ENCODE results near the gene SVOP.
"Not testable (repeated sequence)": the region's sequence is repeated elsewhere in the genome, so short reads cannot be mapped to it uniquely, and the experiment has no call there.

The SVOP gene

DNA sequence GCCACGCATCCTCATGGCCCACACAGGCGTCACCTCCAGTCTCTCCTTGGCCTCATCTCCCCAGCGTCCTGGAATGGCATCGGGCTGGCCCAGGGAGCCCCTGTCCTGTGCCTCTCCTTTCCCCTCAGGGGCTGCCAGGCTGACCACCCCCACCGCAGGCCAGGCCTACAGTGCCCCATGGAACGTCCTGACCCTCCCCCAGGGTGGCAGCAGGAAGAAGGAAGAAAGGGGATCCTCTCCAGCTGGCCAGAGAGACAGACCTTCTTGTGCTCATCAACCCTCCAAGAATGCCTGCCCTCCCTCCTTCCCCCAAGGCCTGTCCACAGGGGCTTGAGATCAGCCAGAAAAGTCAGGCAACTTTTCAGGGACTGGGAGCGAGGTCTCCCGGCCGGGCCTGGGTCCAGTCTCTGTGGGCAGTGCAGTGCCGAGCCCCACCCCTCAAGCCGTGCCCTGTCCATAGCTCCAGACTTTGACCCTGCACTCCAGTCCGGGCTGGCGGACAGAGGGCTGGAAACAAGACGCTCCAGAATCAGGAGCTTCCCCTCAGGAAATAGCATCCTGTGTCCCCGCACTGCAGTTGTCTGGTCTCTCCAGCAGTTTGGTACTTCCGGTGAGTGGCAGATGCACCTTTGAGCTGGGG, 141.1 kb downstream of the SVOP start, which contains the start of gene DAO:
Gene DAO (plus strand): TSS at position 478 of the 640 bp plus-strand sequence. CDS start 4,915 bp downstream, outside the sequence.
- DNase-seq, result no peak

DNA sequence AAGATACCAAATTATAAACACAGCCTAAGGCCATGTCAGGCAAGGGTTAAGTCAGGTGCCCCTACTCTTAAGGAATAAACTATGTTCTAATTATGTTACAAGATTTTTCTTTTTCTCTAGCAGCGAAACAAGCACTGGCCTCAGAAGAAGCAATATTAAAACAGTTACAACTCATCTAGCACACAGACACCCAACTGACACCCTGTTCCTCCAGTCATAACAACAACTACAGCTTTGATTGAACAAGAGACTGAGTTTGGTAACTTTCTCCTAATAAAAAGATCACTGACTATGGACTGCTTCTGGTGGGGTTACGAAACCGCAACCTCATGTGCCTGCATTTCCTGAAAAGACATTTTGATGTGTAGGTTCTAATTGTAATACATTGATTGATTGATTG, 144.3 kb downstream of the SVOP start:
- DNase-seq, result no peak

DNA sequence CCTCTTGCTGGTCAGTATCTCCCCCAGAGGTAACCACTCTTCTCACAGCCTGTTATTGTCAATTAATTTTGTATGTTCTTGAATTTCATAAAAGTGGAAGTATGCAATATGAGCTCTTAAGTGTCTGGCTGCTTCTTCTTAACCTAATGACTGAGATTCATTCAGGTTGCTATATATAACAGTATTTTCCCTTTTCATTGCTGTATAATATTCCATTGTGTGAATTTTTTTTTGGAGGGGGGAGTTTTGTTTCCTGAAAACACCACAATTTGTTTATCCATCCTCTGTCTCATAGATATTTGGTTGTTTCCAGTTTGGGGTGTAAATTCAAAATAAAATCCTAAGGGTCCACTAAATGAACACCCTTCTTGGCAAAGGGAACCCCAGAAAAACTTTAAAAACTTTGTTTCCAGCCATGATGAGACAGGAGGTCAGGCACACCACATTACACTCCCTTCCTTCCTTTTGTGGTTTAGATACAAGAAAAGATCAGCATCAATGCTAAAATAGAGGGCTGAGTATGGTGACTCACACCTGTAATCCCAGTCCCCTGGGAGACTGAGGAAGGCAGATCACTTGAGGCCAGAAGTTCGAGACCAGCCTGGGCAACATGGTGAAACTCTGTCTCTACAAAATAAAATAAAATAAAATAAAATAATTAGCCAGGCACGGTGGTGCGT, 145.0 kb downstream of the SVOP start:
- no peak for DNase-seq

DNA sequence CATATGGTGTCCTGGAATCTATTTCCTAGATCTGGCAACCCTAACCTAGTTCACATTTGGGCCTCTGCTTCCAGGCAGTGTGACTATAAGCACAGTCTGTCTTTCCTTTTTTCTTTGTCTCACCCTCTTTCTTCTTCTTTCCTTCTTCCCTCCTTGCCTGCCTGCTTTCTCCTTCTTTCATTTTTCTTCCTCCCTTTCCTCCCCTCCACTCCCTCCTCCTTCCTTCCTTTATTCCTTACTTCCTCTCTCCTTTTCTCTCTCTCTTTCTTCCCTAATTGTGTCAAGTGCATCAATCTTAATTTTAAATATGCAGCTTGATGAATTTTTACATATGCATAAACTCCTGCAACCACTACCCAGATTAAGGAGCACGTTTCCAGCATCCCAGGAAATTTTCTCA, 145.6 kb downstream of the SVOP start:
- DNase-seq, result no peak

DNA sequence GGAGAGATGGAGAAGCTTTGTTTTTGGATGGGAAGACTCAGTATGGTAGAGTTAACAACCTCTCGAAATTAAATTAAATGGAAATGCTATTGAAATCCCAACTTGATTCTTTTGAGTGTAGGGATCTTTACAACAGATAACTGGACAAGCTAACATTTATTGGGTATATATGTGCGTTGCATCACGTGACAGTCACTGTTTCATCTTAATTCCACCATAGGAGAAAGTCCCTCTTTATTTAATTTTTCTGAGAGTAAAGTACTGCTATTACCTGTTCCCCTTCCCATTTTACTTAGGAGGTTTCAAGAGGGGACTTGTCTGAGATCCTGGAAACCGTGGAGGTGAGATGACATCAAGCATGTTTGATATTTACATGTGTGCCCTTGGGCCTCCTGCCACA, 152.1 kb downstream of the SVOP start:
- no peak for DNase-seq

DNA sequence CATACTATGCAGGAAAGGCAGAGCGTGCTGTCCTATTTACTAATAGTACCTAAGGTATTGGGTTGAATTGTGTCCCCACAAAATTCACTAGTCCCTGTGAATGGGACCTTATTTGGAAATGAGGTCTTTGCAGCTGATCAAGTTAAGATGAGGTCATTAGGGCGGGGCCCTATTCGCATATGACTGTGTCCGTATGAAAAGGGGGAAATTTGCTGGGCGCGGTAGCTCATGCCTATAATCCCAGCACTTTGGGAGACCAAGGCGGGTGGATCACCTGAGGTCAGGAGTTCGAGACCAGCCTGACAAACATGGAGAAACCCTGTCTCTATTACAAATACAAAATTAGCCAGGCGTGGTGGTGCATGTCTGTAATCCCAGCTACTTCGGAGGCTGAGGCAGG, 154.8 kb downstream of the SVOP start:
- DNase-seq, result not testable (repeated sequence)

DNA sequence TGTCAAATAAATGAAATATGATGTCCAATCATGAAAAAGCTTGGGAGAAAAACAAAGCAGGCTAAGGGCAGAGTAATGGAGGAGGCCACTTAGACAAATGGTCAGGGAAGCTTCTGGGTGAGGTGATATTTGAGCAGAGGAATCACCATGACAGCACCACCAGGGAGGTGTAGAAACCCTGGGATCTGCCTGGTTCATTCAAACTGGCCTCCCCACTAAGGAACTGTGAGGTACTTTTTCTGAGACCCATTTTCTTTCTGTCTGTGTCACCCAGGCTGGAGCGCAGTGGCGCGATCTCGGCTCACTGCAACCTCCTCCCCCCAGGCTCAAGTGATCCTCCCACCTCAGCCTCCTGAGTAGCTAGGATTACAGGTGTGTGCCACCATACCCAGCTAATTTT, 155.7 kb downstream of the SVOP start:
- no peak for DNase-seq

DNA sequence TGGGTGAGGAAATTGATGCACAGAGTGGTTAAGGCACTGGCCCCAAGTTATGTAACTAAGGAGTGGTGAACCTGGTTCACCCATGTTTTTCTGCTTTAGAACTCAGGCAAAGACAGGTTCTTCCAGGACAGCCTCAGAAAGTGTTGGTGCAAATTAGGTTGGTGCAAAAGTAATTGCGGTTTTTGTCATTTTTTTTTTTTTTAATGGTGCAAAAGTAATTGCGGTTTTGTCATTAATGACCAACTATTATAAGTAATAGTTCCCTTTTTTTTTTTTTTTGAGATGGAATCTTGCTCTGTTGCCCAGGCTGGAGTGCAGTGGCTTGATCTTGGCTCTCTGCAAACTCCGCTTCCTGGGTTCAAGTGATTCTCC, 158.3 kb downstream of the SVOP start:
- no peak for DNase-seq

DNA sequence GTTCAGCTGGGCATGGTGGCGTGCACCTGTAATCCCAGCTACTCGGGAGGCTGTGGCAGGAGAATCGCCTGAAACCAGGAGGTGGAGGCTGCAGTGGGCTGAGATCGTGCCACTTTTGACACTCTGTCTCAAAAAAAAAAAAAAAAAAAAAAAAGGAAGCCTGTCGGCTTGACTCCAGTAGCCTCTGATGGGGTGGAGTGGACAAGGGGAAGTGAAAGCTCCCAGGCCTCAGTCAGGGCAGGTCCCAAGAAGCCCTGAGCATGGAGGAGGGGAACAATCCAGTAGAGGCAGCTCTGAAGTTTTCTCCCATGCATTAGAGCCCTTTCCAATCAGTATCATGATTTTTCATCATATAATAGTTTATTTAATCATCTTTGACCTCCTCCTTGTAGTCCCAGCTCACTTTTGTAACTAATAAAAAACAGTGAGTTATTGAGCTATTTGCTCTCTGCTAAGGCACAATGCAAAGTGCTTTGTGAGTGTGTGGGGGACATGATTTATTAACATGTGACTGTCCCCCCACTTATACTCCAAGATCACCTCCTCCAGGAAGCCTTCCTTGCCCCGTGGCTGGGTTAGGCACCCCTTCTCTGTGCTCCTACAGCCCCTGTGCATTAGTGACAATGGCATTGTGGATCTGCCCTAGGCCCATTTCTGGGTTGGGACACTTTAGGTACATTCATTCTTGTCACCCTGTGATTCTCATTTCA, 158.8 kb downstream of the SVOP start:
- DNase-seq, result peak; percentile 23

DNA sequence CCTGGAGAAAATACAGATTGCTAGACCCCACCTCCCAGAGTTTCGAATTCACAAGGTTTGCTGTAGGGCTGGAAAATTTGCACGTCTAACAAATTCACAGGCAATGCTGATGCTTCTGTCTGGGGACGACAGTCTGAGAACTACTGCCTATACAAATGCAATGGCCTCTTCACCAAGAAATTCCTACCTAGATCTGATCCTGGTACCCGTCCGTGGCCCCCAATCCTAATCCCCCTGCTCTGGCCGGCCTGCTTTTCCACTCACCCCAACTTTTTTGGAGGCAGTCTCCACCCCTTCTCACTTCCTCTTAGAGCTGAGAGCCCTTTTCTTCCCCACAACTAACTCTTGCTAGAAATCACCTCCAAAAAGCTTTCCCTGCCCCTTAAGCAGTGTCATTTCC, 160.4 kb downstream of the SVOP start:
- no peak for DNase-seq

DNA sequence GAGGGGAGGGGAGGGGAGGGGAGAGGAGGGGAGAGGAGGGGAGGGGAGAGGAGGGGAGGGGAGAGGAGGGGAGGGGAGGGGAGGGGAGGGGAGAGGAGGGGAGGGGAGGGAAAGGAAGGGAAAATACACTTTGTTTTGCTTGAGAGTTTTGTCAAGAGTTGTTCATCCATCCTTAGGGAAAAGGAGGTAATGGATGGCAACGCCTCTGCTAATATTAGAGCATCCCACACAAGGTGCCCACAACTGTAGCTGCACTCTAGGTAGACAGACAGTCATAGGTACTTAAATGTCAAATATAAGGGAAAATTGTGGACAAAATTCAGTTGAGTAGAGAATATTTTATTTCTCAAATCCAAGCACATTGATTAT, 161.0 kb downstream of the SVOP start:
- no peak for DNase-seq

DNA sequence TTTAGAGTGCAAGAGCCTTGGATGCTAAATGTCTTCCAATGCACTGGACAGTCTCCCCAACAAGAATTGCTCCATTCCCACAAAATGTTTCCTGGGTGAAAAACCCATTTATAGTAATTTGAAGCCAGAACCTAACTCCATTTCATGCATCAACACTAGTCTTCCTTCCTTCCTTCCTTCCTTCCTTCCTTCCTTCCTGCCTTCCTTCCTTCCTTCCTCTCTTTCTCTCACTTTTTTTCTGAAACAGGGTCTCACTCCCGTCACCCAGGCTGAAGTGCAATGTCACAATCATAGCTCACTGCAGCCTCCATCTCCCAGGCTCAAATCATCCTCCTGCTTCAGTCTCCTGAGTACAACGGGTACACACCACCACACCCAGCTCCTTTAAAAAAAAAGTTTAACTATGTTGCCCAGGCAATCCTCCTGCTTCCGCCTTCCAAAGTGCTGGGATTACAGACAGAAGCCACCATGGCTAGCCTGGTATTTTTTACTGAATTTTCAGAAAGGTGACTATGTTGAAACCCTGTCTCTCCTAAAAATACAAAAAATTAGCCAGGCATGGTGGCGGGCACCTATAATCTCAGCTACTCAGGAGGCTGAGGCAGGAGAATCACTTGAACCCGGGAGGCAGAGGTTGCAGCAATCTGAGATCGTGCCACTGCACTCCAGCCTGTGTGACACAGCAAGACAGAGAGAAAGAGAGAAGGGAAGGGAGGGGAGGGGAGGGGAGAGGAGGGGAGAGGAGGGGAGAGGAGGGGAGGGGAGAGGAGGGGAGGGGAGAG, 161.5 kb downstream of the SVOP start:
- DNase-seq, result not testable (repeated sequence)

DNA sequence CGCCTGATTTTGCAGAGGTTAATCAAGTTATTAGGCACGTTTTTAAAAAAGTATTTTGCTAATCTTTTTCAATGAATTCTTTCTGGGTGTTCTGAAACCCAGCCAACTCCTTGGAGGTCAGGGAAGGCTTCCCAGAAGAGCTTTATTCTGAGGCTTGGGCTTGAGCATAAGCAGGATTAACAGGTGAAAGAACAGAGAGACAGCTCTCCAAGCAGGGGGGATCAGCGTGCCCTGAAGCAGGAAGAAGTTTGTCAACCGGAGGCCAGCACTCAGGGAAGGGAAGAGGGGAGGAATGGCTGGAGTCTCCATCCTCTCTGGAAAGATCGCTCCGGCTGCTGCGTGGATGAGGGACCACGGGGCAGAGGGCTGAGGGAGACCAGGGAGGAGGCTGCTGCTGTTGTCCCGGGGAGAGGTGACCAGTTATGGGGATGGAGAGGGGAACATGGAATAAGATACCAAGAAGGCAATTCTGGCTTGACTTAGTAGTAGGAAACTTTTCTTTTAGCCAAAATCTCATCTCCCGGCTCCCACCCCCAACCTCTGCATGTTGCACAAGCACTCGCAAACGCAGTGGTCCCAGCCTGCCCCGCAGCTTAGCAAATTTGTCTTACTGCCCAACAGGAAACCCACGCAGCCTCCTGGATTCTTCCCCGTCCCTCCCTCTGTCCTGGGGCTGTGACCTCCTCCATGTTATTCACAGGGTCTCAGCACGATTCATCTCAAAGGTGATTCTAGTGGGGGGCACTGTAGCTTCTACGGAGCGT, 162.4 kb downstream of the SVOP start:
- no peak for DNase-seq
